ENCODE data around the gene RPS6KA5. TPM values are rescaled to one million over a fixed set of nuclear protein-coding genes. Genes with fewer than 3 reads are reported as not detected.
"Not testable (repeated sequence)": the region's sequence is repeated elsewhere in the genome, so short reads cannot be mapped to it uniquely, and the experiment has no call there.

RPS6KA5 gene
- total and polyA plus RNA-seq, 2 donors (not counting 1 experiment from before 2014, with no cell fraction given), result 0.59 to 2.0 TPM

DNA sequence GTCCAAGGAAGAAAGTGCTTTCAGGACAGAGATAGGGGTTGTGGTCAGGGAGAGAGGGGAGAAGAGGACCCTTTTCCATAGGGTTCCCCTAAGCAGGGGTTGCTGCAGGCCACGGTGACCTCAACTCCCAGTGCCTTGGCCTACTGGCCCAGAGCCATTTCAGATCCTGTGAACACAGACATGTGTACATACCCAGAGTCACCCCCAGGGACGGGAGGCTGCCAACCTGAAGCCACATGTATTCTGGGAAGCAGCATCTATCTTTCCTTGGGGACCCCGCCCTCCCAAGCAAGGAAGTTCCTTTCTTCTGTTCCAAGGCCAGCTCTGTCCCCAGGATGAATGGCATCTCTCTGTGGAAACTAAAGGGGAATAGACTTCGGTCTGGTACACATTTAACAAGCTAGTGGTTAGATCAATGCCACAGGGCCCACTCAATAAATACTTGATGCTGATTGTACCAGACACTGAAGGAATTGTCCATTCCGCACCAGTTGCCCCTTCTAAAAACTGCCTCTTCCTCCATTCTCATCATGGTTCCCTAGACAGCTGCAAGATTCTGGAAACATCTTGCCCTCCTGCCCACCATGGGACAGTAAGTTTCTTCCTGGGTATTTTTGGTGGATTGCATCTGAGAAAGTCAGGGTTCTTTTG is 28.3 kb upstream of the RPS6KA5 start:
- TF ChIP-seq, protein P1, sequence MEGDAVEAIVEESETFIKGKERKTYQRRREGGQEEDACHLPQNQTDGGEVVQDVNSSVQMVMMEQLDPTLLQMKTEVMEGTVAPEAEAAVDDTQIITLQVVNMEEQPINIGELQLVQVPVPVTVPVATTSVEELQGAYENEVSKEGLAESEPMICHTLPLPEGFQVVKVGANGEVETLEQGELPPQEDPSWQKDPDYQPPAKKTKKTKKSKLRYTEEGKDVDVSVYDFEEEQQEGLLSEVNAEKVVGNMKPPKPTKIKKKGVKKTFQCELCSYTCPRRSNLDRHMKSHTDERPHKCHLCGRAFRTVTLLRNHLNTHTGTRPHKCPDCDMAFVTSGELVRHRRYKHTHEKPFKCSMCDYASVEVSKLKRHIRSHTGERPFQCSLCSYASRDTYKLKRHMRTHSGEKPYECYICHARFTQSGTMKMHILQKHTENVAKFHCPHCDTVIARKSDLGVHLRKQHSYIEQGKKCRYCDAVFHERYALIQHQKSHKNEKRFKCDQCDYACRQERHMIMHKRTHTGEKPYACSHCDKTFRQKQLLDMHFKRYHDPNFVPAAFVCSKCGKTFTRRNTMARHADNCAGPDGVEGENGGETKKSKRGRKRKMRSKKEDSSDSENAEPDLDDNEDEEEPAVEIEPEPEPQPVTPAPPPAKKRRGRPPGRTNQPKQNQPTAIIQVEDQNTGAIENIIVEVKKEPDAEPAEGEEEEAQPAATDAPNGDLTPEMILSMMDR (conservative IDR thresholded peaks at IDR 0.05 in 1 of 2, IDR thresholded peaks at IDR 0.05 in 1 of 2; ENCODE audit: low read depth in 1 of 2, low read length in 2 of 2), result no peak
- TF ChIP-seq EZH2 (IDR thresholded peaks at IDR 0.05; ENCODE audit: low read length, missing control alignments), result no peak
- Histone ChIP-seq H2AFZ (ENCODE audit: low read length) (no peak overlapping the region), H3K4me1 (ENCODE audit: control insufficient read depth, extremely low read depth, insufficient read depth, low read length) (no peaks in the 10 kb centered on the region), H3K9ac (ENCODE audit: insufficient read depth, low read length) (no peak overlapping the region), H3K4me2 (ENCODE audit: extremely low read depth, insufficient read depth, low read length) (no peak overlapping the region), H3K27ac (ENCODE audit: insufficient read depth, low read length) (no peak overlapping the region), H3K4me3 (replicated peaks in 1 of 4; ENCODE audit: control extremely low read depth in 1 of 4, insufficient read depth in 1 of 4, low read depth in 3 of 4, low read length in 4 of 4) (no peak overlapping the region), H3K79me2 (ENCODE audit: control insufficient read depth, insufficient read depth, low read length) (no peaks in the 10 kb centered on the region), H3K27me3 (ENCODE audit: control insufficient read depth, insufficient read depth, low read length) (no peaks in the 10 kb centered on the region), H4K20me1 (ENCODE audit: control insufficient read depth, extremely low read depth, insufficient read depth, low read length) (no peaks in the 10 kb centered on the region), H3K36me3 (ENCODE audit: control insufficient read depth, insufficient read depth, low read length) (no peaks in the 10 kb centered on the region), H3K9me3 (ENCODE audit: control insufficient read depth, insufficient read depth, low read depth, low read length) (no peaks in the 10 kb centered on the region)
- DNase-seq (ENCODE audit: low read depth in 2 of 2), result no peak

DNA sequence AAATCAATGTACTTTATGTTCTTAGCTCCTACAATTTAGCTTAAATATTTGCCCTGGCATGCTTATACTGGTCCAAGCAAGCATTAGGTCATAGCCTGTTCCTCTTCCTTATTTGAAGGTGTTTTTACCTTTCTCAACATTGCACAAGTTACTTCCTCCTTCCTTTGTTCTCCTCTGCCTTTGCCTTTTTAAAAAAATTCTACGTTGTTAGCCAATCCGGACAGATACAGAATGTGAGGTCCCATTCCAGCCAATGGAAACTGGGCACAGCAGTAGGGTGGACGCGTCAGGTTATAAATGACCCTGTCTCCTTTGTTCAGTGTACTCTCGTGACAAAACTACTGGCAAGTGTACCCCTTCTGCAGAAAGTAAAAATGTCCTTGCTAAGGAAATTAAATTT is 27.0 kb upstream of the RPS6KA5 start:
- not testable (repeated sequence) for H4K20me1 ChIP-seq (ENCODE audit: control insufficient read depth, extremely low read depth, insufficient read depth, low read length); H3K27me3 ChIP-seq (ENCODE audit: control insufficient read depth, insufficient read depth, low read length); H3K4me3 ChIP-seq (replicated peaks in 1 of 4; ENCODE audit: control extremely low read depth in 1 of 4, insufficient read depth in 1 of 4, low read depth in 3 of 4, low read length in 4 of 4); H3K4me2 ChIP-seq (ENCODE audit: extremely low read depth, insufficient read depth, low read length); H3K4me1 ChIP-seq (ENCODE audit: control insufficient read depth, extremely low read depth, insufficient read depth, low read length); DNase-seq (ENCODE audit: low read depth in 2 of 2); H2AFZ ChIP-seq (ENCODE audit: low read length); H3K36me3 ChIP-seq (ENCODE audit: control insufficient read depth, insufficient read depth, low read length); H3K27ac ChIP-seq (ENCODE audit: insufficient read depth, low read length); H3K9me3 ChIP-seq (ENCODE audit: control insufficient read depth, insufficient read depth, low read depth, low read length); H3K79me2 ChIP-seq (ENCODE audit: control insufficient read depth, insufficient read depth, low read length); H3K9ac ChIP-seq (ENCODE audit: insufficient read depth, low read length)

DNA sequence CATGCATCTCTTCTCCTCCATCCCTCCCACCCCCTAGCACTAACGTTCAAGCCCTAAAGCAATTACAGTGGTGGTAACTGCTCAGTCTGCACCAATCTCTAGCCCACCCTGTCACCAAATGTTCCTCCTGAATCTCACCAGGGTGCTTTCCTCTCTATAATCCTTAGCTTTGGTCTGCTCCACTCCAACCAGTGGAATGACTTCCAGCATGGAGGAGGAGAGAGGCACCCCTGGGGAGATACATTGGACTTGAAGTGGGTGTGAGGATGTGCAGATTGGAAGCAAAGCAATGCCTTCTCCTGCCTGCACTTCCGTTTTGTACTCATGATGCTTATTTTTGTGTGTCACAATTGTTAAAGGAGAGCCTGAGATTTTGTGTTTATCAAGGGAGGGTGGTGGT is 24.1 kb upstream of the RPS6KA5 start:
- H3K9ac ChIP-seq (ENCODE audit: insufficient read depth, low read length), result no peak overlapping the region
- no peaks in the 10 kb centered on the region for H4K20me1 ChIP-seq (ENCODE audit: control insufficient read depth, extremely low read depth, insufficient read depth, low read length)
- no peak for DNase-seq (ENCODE audit: low read depth in 2 of 2)
- H3K79me2 ChIP-seq (ENCODE audit: control insufficient read depth, insufficient read depth, low read length), result no peaks in the 10 kb centered on the region
- TF ChIP-seq, protein P1 (conservative IDR thresholded peaks at IDR 0.05 in 1 of 2, IDR thresholded peaks at IDR 0.05 in 1 of 2; ENCODE audit: low read depth in 1 of 2, low read length in 2 of 2), result no peak
- no peak for TF ChIP-seq EZH2 (IDR thresholded peaks at IDR 0.05; ENCODE audit: low read length, missing control alignments)
- no peaks in the 10 kb centered on the region for H3K4me1 ChIP-seq (ENCODE audit: control insufficient read depth, extremely low read depth, insufficient read depth, low read length)
- no peaks in the 10 kb centered on the region for H3K27me3 ChIP-seq (ENCODE audit: control insufficient read depth, insufficient read depth, low read length)
- no peak overlapping the region for H3K27ac ChIP-seq (ENCODE audit: insufficient read depth, low read length)
- no peaks in the 10 kb centered on the region for H3K36me3 ChIP-seq (ENCODE audit: control insufficient read depth, insufficient read depth, low read length)
- no peak overlapping the region for H3K4me2 ChIP-seq (ENCODE audit: extremely low read depth, insufficient read depth, low read length)
- H3K4me3 ChIP-seq (replicated peaks in 1 of 4; ENCODE audit: control extremely low read depth in 1 of 4, insufficient read depth in 1 of 4, low read depth in 3 of 4, low read length in 4 of 4), result no peak overlapping the region
- H3K9me3 ChIP-seq (ENCODE audit: control insufficient read depth, insufficient read depth, low read depth, low read length), result no peaks in the 10 kb centered on the region
- no peak overlapping the region for H2AFZ ChIP-seq (ENCODE audit: low read length)
